Spleen (tissue), 11 donors: ENCODE results near the gene MRE11. TPM values are rescaled to one million over a fixed set of nuclear protein-coding genes. Genes with fewer than 3 reads are reported as not detected.

Experiments
- DNase-seq: peaks from one replicate; pipeline ENCODE4 v3.0.0-alpha.2; 2020
- H3K27ac ChIP-seq, 8 donors: fragments of 200-600 bp; sonication (generic) in 7 of 8; 1 replicate in 4 of 8; 2 replicates in 4 of 8; pipeline versions ENCODE4 v1.5.0 to v1.8.0; 2016 to 2021; ENCODE audit warnings: inconsistent platforms in 4 of 8, mild to moderate bottlenecking in 4 of 8, moderate library complexity in 1 of 8
- H3K27me3 ChIP-seq, 7 donors: fragments of 200-600 bp; sonication (generic) in 6 of 7; replicated peaks in 1 of 7; 1 replicate in 4 of 7; 2 replicates in 3 of 7; pipeline versions ENCODE4 v1.5.0 to v1.8.0; 2016 to 2021; ENCODE audit warnings: inconsistent platforms in 3 of 7, mild to moderate bottlenecking in 1 of 7
- H3K36me3 ChIP-seq, 6 donors: fragments of 200-600 bp; sonication (generic) in 5 of 6; 1 replicate in 4 of 6; 2 replicates in 2 of 6; pipeline versions ENCODE4 v1.5.0 to v1.8.0; 2016 to 2021; ENCODE audit warnings: inconsistent platforms in 2 of 6
- H3K4me1 ChIP-seq, 6 donors: fragments of 200-600 bp; sonication (generic) in 5 of 6; 1 replicate in 3 of 6; 2 replicates in 3 of 6; pipeline versions ENCODE4 v1.5.0 to v1.8.0; 2016 to 2021; ENCODE audit warnings: inconsistent platforms in 3 of 6
- H3K4me3 ChIP-seq, 8 donors: fragments of 200-600 bp; sonication (generic) in 7 of 8; 1 replicate in 4 of 8; 2 replicates in 4 of 8; pipeline versions ENCODE4 v1.5.0 to v1.8.0; 2016 to 2021; ENCODE audit warnings: inconsistent platforms in 4 of 8, mild to moderate bottlenecking in 4 of 8, moderate library complexity in 2 of 8
- H3K9me3 ChIP-seq, 8 donors: fragments of 200-600 bp; sonication (generic) in 7 of 8; 1 replicate in 4 of 8; 2 replicates in 4 of 8; pipeline versions ENCODE4 v1.5.0 to v1.8.0; 2016 to 2021; ENCODE audit warnings: inconsistent platforms in 4 of 8
- CTCF ChIP-seq, 11 experiments: fragments of 200-600 bp in 7 of 11; fragments of 450-650 bp in 4 of 11; sonication (generic) in 4 of 11; IDR thresholded peaks in 8 of 11; conservative IDR thresholded peaks in 3 of 11; 1 replicate in 7 of 11; 2 replicates in 4 of 11; pipeline versions ENCODE4 v1.4.0 to v1.8.0; 2016 to 2021; ENCODE audit warnings: antibody characterized with exemption in 11 of 11, inconsistent platforms in 4 of 11, mild to moderate bottlenecking in 1 of 11
- POLR2A ChIP-seq, 3 donors: fragments of 450-650 bp; IDR thresholded peaks; one replicate each; pipeline ENCODE4 v1.5.1; 2017; ENCODE audit warnings: antibody characterized with exemption in 3 of 3, mild to moderate bottlenecking in 1 of 3
- POLR2AphosphoS5 ChIP-seq, 3 donors: sonication (generic); formaldehyde crosslinking; IDR thresholded peaks; one replicate each; pipeline ENCODE4 v1.5.1; 2017; ENCODE audit warnings: antibody characterized with exemption in 3 of 3
- WGBS, 5 donors: extraction: QIAGEN DNeasy Blood & Tissue Kit in 3 of 5; methylation state at CpG; one replicate each; pipeline versions ENCODE4 v1.1.5 to v1.1.7; 2013 to 2018; 5-methylcytosine and 5-hydroxymethylcytosine counted together
- intact Hi-C: fragments of 100-400 bp; cut with DNase I; formaldehyde crosslinking; loops from one replicate; pipeline ENCODE4 v1.15.0; 2023; ENCODE audit warnings: low total_unique reads
- polyA plus RNA-seq, 3 donors: library from polyadenylated mRNA; stranded (reverse); fragments of 200-250 nt; gene quantifications; one replicate each; pipeline ENCODE4 v1.2.1, GENCODE V29; 2013
- total RNA-seq, 7 donors: library from RNA; depleted of rRNA in 3 of 7; stranded (reverse); fragments of >200 nt in 3 of 7; fragmentation: NEBNext Ultra II Directional in 4 of 7; extraction: Animal tissue kit (Norgen Biotek cat#: 25700) in 4 of 7; gene quantifications; one replicate each; pipeline versions ENCODE4 v1.1.0 to v1.2.1, GENCODE V29; 2016 to 2021
- donor health status: healthy with polysubstance abuse.
- donor health status: DM: no; HTN: no; CAD: no; lungs with moderate emphysema.
- donor health status: DM: no; HTN: no; CAD: no.
- donor health status: Bipolar disorder and iron deficiency.
- donor health status: healthy.
- donor health status: DM: no; HTN: no; CAD: no.
- donor health status: DM: yes; HTN: yes; CAD: no.

Gene MRE11
- total and polyA plus RNA-seq, 10 donors: 5.3 to 36.2 (median 23.9) TPM

DNA sequence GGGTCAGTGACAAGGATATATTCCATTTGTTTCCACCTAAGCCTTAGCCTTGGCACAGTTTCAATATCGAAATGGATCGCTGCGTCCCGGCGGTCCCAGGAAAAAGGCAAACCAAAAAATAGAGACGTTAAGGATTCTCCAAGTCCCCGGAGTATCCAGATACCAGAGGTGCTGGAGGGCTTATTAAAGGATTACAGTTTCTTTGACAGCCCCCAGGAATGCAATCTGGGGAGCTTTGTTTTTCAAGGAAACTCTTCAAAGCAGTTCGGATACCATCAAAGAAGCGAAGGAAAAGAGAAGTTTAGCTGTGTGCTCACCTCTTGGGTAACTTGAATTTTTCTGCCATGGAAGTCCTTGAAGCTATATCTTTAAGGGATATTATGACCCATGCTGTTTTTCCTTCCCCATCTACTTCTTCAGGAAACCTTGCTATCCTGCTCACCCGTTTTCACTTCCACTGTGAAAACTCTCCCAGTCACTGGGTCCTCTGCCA is 91.8 kb downstream of the MRE11 start:
- Histone ChIP-seq H3K4me1 (peaks cover 7 to 16% (median 10%) of the 10 kb centered on the region in 6 donors), H3K36me3 (no peaks in the 10 kb centered on the region), H3K9me3 (peaks cover 0 to 16% (median 0%) of the 10 kb centered on the region in 8 donors), H3K27ac (no peak overlapping the region), H3K27me3 (peaks cover 0 to 52% (median 35%) of the 10 kb centered on the region in 7 donors), H3K4me3 (peak overlapping the region in 4 of 8 donors; percentile 12 to 49 (median 20))
- WGBS, 5 donors: 23 to 40% (median 27%) methylated on average over 10 of the region's 10 CpGs
- DNase-seq: no peak
- intact Hi-C loops: no loop called here
- TF ChIP-seq POLR2AphosphoS5 (IDR thresholded peaks at IDR 0.05) (no peak), CTCF (IDR thresholded peaks at IDR 0.05 in 8 of 11, conservative IDR thresholded peaks at IDR 0.05 in 3 of 11) (no peak), POLR2A (IDR thresholded peaks at IDR 0.05) (no peak)

DNA sequence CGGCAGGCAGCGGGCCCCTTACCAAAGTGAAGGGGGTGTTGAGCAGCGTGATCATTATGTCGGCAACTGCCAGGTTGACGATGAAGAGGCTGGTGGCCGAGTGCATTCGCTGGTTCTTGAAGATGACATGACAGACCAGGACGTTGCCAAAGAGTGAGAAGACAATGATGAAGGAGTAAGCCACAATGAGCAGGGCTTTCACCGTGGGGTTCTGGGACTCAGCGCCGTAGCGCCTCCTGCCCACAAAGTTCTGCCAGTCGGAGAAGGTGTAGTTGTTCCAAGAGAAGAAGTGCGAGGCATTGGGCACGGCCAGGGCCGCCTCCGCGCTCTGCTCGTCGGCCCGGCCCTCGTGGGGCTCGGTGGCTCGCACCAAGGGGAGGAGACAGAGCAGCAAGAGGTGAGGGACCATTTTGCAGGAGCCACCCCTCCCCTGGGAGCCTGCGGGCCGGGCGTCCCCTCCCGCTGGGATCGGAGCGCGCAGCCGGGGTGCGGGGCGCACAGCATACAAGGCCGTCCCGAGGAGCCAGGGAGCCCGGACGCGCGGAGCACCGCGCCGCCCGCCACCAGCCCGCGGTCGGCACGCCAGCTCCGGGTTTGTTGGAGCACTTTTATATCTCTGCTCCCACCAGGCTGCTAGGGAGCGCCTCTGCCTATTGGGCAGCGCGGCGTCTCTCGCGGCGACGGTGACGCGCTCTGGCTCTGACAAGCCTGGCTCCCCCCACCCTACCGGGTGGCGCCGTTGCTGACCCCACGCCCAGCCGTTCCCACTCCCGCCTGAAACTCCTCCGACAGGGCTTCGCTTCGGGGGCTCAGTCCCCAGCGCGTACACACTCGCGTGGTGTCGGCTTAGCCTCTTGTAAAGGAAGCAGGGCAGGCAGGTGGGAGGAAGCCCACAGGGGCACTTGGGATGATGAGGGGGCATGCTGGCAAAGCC is 92.5 kb downstream of the MRE11 start, which contains the start of gene GPR83:
Gene GPR83 (minus strand): TSS at position 581 of the 934 bp plus-strand sequence. CDS start 172 bp downstream, at position 409.
- 3 to 10% (median 5%) methylated on average over 42 to 73 of the region's 73 CpGs for WGBS, 5 donors
- TF ChIP-seq POLR2A (IDR thresholded peaks at IDR 0.05) (no peak), POLR2AphosphoS5 (IDR thresholded peaks at IDR 0.05) (no peak), CTCF (IDR thresholded peaks at IDR 0.05 in 8 of 11, conservative IDR thresholded peaks at IDR 0.05 in 3 of 11) (no peak)
- Histone ChIP-seq H3K9me3 (peaks cover 0 to 15% (median 0%) of the 10 kb centered on the region in 8 donors), H3K4me1 (peaks cover 7 to 16% (median 10%) of the 10 kb centered on the region in 6 donors), H3K36me3 (no peaks in the 10 kb centered on the region), H3K4me3 (peak within 1 kb of the TSS in 5 of 8 donors; percentile 4 to 49 (median 17)), H3K27ac (no peak within 1 kb of the TSS), H3K27me3 (peaks cover 0 to 52% (median 35%) of the 10 kb centered on the region in 7 donors)
- no peak for DNase-seq
- intact Hi-C loops: no loop called here

- H3K27me3 ChIP-seq: peaks cover 0 to 52% (median 35%) of the 10 kb centered on the region in 7 donors
- intact Hi-C loops: no loop called here
- 10 to 20% (median 13%) methylated on average over 4 of the region's 4 CpGs for WGBS, 5 donors
- H3K9me3 ChIP-seq: peaks cover 0 to 10% (median 0%) of the 10 kb centered on the region in 8 donors
- no peak for TF ChIP-seq POLR2AphosphoS5 (IDR thresholded peaks at IDR 0.05)
- TF ChIP-seq CTCF (IDR thresholded peaks at IDR 0.05 in 8 of 11, conservative IDR thresholded peaks at IDR 0.05 in 3 of 11): no peak
- TF ChIP-seq POLR2A (IDR thresholded peaks at IDR 0.05): no peak
- H3K4me1 ChIP-seq: peaks cover 7 to 16% (median 10%) of the 10 kb centered on the region in 6 donors
- H3K27ac ChIP-seq: no peak overlapping the region
- no peak overlapping the region for H3K4me3 ChIP-seq
- DNase-seq: no peak
- no peaks in the 10 kb centered on the region for H3K36me3 ChIP-seq
These were observed 93.2 kb downstream of the MRE11 start for GRCh38 chr11:94400457-94400838.

DNA sequence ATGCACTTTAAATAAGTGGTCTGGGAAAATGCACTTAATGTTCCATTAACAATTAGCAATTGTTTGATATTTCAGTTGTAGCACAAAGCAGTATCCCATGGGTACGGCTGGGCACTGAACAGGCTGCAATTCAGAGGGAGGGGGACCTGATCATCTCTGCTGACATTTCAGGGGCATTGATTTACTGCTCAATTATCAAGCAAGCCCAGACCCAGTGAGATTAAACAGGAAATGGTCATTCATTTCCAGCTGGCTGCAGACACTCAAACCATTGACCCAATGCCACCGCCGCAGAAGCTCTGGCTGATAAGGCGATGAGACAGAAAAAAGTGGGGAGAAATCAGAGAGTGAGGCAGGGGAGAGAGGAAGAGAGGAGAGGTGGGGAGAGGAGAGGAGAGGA is 93.6 kb downstream of the MRE11 start:
- TF ChIP-seq CTCF (IDR thresholded peaks at IDR 0.05 in 8 of 11, conservative IDR thresholded peaks at IDR 0.05 in 3 of 11) (no peak), POLR2AphosphoS5 (IDR thresholded peaks at IDR 0.05) (no peak), POLR2A (IDR thresholded peaks at IDR 0.05) (no peak)
- DNase-seq: no peak
- peaks cover 0 to 52% (median 35%) of the 10 kb centered on the region in 7 donors for H3K27me3 ChIP-seq
- H3K9me3 ChIP-seq: peaks cover 0 to 10% (median 0%) of the 10 kb centered on the region in 8 donors
- H3K36me3 ChIP-seq: no peaks in the 10 kb centered on the region
- peaks cover 7 to 16% (median 10%) of the 10 kb centered on the region in 6 donors for H3K4me1 ChIP-seq
- H3K27ac ChIP-seq: no peak overlapping the region
- WGBS, 5 donors: 23 to 34% (median 27%) methylated on average over 4 of the region's 4 CpGs
- H3K4me3 ChIP-seq: no peak overlapping the region
- intact Hi-C loops: no loop called here
